Right lobe of liver (tissue), 6 donors: ENCODE measurements around the gene NRXN3. TPM values are rescaled to one million over a fixed set of nuclear protein-coding genes. Genes with fewer than 3 reads are reported as not detected.

ENCODE experiments used
- ATAC-seq, 4 donors: fragments of 200-7000 bp; cut with Tn5 transposase; one replicate each; pipeline ENCODE4 v1.9.1; 2020; ENCODE audit warnings: mild to moderate bottlenecking in 4 of 4, moderate library complexity in 4 of 4
- DNase-seq, 3 donors: peaks; one replicate each; pipeline ENCODE4 v3.0.0-alpha.2; 2020
- H3K27ac ChIP-seq, 3 donors: fragments of 200-600 bp; one replicate each; pipeline ENCODE4 v1.8.0; 2022
- H3K27me3 ChIP-seq, 2 donors: fragments of 200-600 bp; one replicate each; pipeline ENCODE4 v1.8.0; 2022
- H3K36me3 ChIP-seq, 4 donors: fragments of 200-600 bp; sonication (generic) in 1 of 4; one replicate each; pipeline versions ENCODE4 v1.5.1 to v1.8.0; 2017 to 2022; ENCODE audit warnings: control low read depth in 1 of 4
- H3K4me1 ChIP-seq, 4 donors: fragments of 200-600 bp; sonication (generic) in 1 of 4; one replicate each; pipeline versions ENCODE4 v1.5.1 to v1.8.0; 2017 to 2022; ENCODE audit warnings: control low read depth in 1 of 4
- H3K4me3 ChIP-seq, 3 donors: fragments of 200-600 bp; one replicate each; pipeline ENCODE4 v1.8.0; 2022
- H3K9me3 ChIP-seq, 4 donors: fragments of 200-600 bp; sonication (generic) in 1 of 4; one replicate each; pipeline versions ENCODE4 v1.5.1 to v1.8.0; 2017 to 2022; ENCODE audit warnings: control low read depth in 1 of 4
- CTCF ChIP-seq, 4 donors: fragments of 200-600 bp in 3 of 4; fragments of 450-650 bp in 1 of 4; IDR thresholded peaks; one replicate each; pipeline versions ENCODE4 v1.5.1 to v1.8.0; 2016 to 2022; ENCODE audit warnings: antibody characterized with exemption in 4 of 4, mild to moderate bottlenecking in 2 of 4
- POLR2A ChIP-seq: fragments of 450-650 bp; IDR thresholded peaks from one replicate; pipeline ENCODE4 v1.6.1; 2017; ENCODE audit warnings: antibody characterized with exemption, mild to moderate bottlenecking
- WGBS: methylation state at CpG from one replicate; pipeline ENCODE4 v1.1.6; 2018; ENCODE audit warnings: low coverage, low lambda C conversion rate; ENCODE audit not compliant: insufficient coverage; ENCODE audit errors: missing lambda C conversion rate; 5-methylcytosine and 5-hydroxymethylcytosine counted together
- intact Hi-C, 2 donors: fragments of 100-400 bp; cut with DNase I; formaldehyde crosslinking; loops; one replicate each; pipeline versions ENCODE4 v1.11.2 to v1.14.1; 2022
- total RNA-seq, 6 experiments: library from RNA; depleted of rRNA in 2 of 6; stranded (reverse); fragments of >200 nt in 2 of 6; fragmentation: NEBNext Ultra II Directional in 3 of 6; extraction: Animal tissue kit (Norgen Biotek cat#: 25700) in 3 of 6; gene quantifications; one replicate each; pipeline versions ENCODE4 v1.1.0 to v1.2.4, GENCODE V29; 2016 to 2023
- donor health status: DM: no; HTN: yes; CAD: no.
- donor health status: DM: no; HTN: no; CAD: no.
- donor health status: DM: no; HTN: no; CAD: no.
- donor health status: DM: no; HTN: yes; CAD: no.
- donor health status: DM: no; HTN: yes; CAD: no.

NRXN3 gene
- total RNA-seq, 6 experiments from 2014 or later, result 0.06 to 0.51 (median 0.23) TPM; not detected in 1

- no peak for ATAC-seq
- TF ChIP-seq POLR2A (no peak), CTCF (IDR thresholded peaks at IDR 0.05) (no peak)
- WGBS, result 14% methylated on average over 4 of the region's 4 CpGs
Observed at GRCh38 chr14:79783041-79783440, 1612.9 kb downstream of the NRXN3 start.

GRCh38 chr14:79786522-79786921, 1616.3 kb downstream of the NRXN3 start:
- H3K36me3 ChIP-seq, result no peaks in the 10 kb centered on the region
- no peaks in the 10 kb centered on the region for H3K9me3 ChIP-seq
- no peak for TF ChIP-seq POLR2A
- no peak for TF ChIP-seq CTCF (IDR thresholded peaks at IDR 0.05)
- no peak for ATAC-seq
- no peaks in the 10 kb centered on the region for H3K4me1 ChIP-seq
- no peaks in the 10 kb centered on the region for H3K27me3 ChIP-seq
- intact Hi-C loops, result no loop called here
- no peak for DNase-seq
- H3K27ac ChIP-seq, result no peak overlapping the region
- no peak overlapping the region for H3K4me3 ChIP-seq
- 91% methylated on average over 3 of the region's 3 CpGs for WGBS

More at GRCh38 chr14:79783041-79783440, 1612.9 kb downstream of the NRXN3 start:
- DNase-seq, result no peak
- intact Hi-C loops, result no loop called here
- H3K9me3 ChIP-seq, result no peaks in the 10 kb centered on the region
- no peak overlapping the region for H3K27ac ChIP-seq
- no peak overlapping the region for H3K4me3 ChIP-seq
- H3K27me3 ChIP-seq, result no peaks in the 10 kb centered on the region
- no peaks in the 10 kb centered on the region for H3K36me3 ChIP-seq
- no peaks in the 10 kb centered on the region for H3K4me1 ChIP-seq

DNA sequence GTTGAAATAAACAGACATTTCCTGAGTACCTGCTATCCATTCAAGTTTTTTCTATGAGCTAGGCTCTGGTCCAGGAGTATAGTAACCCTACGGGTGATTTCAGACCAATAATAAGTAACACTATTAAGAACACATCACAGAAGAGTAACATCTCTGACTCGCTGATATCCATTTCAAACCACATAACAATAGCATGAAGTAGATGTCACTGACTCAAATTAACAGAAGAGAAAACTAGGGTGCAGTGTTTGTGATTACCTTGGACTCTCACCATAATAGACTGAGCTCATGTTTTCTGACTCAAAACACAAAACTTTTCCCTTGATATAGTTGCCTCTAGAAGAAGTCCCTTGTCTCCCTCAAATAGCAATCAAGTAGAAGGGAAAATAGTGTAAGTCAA, 1618.2 kb downstream of the NRXN3 start:
- Histone ChIP-seq H3K9me3 (no peaks in the 10 kb centered on the region), H3K36me3 (no peaks in the 10 kb centered on the region), H3K4me1 (no peaks in the 10 kb centered on the region), H3K27me3 (no peaks in the 10 kb centered on the region), H3K27ac (no peak overlapping the region), H3K4me3 (no peak overlapping the region)
- TF ChIP-seq POLR2A (no peak), CTCF (IDR thresholded peaks at IDR 0.05) (no peak)
- WGBS, result 70% methylated on average over 2 of the region's 2 CpGs
- intact Hi-C loops, result no loop called here
- no peak for DNase-seq
- no peak for ATAC-seq

GRCh38 chr14:79791055-79791732, 1621.0 kb downstream of the NRXN3 start:
- H3K36me3 ChIP-seq, result no peaks in the 10 kb centered on the region
- no peaks in the 10 kb centered on the region for H3K27me3 ChIP-seq
- TF ChIP-seq POLR2A, result no peak
- no peak for TF ChIP-seq CTCF (IDR thresholded peaks at IDR 0.05)
- no peak overlapping the region for H3K27ac ChIP-seq
- H3K4me3 ChIP-seq, result no peak overlapping the region
- no peaks in the 10 kb centered on the region for H3K4me1 ChIP-seq
- intact Hi-C loops, result no loop called here
- H3K9me3 ChIP-seq, result no peaks in the 10 kb centered on the region
- DNase-seq (no peak), ATAC-seq (no peak)
- 75% methylated on average over 5 of the region's 5 CpGs for WGBS
